Activated naive CD8-positive, alpha-beta T cell (primary cell): ENCODE data around the gene RPL13A.

Experiments used
- H3K27ac Mint-ChIP-seq: one replicate; pipeline ENCODE4 v1.8.0; 2021; ENCODE audit warnings: mixed read lengths
- H3K27me3 Mint-ChIP-seq: one replicate; pipeline ENCODE4 v1.8.0; 2021; ENCODE audit warnings: mixed read lengths
- H3K36me3 Mint-ChIP-seq: one replicate; pipeline ENCODE4 v1.8.0; 2021; ENCODE audit warnings: mixed read lengths
- H3K4me1 Mint-ChIP-seq: one replicate; pipeline ENCODE4 v1.8.0; 2021; ENCODE audit warnings: low read depth, mixed read lengths
- H3K4me3 Mint-ChIP-seq: one replicate; pipeline ENCODE4 v1.8.0; 2021; ENCODE audit warnings: mild to moderate bottlenecking, mixed read lengths
- H3K9me3 Mint-ChIP-seq: one replicate; pipeline ENCODE4 v1.8.0; 2021; ENCODE audit warnings: low read depth, mixed read lengths

The RPL13A gene

DNA sequence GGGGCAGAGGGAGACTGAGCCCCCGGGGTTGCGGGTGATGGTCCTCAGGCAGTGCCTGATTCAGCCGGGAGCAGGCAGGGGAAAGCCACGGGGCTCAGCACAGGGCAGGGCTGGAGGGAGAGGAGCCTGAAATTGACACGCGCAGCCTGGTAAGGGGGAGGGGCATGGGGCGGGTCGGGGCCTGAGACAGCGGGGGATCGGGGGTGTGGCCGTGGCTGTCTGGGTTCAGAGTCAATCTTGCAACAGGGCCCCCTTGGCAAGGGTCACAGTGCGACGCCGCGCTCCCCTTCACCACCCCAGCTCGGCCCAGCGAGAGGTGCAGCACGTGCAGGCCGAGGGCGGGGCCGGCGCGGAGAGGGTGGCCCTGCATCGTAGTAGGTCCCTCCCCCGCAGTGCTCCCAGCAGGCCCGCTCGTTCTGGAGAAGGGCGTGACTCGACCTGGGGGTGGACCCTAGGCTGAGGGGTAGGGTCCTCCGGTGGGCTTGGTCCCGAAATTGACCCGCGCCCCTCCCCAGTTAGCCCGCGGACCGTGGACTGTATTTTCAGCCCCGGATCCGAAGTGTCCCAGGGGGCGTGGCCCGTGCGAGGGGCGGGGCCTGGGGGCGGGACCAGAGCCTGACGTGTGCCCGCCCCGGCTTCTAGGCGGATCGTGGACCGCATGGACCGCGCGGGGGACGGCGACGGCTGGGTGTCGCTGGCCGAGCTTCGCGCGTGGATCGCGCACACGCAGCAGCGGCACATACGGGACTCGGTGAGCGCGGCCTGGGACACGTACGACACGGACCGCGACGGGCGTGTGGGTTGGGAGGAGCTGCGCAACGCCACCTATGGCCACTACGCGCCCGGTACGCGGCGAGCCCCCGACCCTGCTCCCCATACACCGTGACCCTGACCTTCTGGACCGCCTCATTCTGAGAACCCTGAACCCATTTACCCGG is 46.4 kb downstream of the RPL13A start:
- H3K4me3 Mint-ChIP-seq = peak overlapping the region; percentile 88
- peaks cover 20% of the 10 kb centered on the region for H3K4me1 Mint-ChIP-seq
- H3K9me3 Mint-ChIP-seq = no peaks in the 10 kb centered on the region
- H3K36me3 Mint-ChIP-seq = no peaks in the 10 kb centered on the region
- H3K27me3 Mint-ChIP-seq = no peaks in the 10 kb centered on the region
- peak overlapping the region; percentile 54 for H3K27ac Mint-ChIP-seq

- Mint-ChIP-seq H3K4me1 (peaks cover 20% of the 10 kb centered on the region), H3K4me3 (peak overlapping the region; percentile 88), H3K36me3 (no peaks in the 10 kb centered on the region), H3K9me3 (no peaks in the 10 kb centered on the region), H3K27ac (peak overlapping the region; percentile 85), H3K27me3 (no peaks in the 10 kb centered on the region)
Measured at GRCh38 chr19:49534632-49535385, 47.4 kb downstream of the RPL13A start.

DNA sequence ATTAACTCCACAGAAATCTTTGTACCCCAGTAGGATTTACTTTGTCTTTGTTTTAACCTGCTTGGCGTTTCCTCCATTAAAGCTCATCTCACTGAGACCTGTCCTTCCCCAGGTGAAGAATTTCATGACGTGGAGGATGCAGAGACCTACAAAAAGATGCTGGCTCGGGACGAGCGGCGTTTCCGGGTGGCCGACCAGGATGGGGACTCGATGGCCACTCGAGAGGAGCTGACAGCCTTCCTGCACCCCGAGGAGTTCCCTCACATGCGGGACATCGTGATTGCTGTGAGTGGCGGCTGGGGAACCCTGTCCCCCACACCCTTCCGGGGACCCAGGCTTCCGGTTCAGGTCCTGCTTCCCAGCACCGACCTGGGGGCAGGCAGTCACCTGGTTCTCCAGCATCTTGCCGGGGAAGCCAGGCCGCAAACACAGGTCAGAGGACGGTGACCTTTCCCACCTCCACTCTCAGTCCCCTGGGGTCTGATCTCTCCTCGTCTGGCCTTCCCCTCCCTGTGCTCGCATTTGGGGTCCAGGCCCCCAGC is 49.6 kb downstream of the RPL13A start:
- no peak overlapping the region for H3K27ac Mint-ChIP-seq
- no peaks in the 10 kb centered on the region for H3K27me3 Mint-ChIP-seq
- peaks cover 21% of the 10 kb centered on the region for H3K4me1 Mint-ChIP-seq
- H3K4me3 Mint-ChIP-seq = no peak overlapping the region
- no peaks in the 10 kb centered on the region for H3K9me3 Mint-ChIP-seq
- H3K36me3 Mint-ChIP-seq = no peaks in the 10 kb centered on the region

DNA sequence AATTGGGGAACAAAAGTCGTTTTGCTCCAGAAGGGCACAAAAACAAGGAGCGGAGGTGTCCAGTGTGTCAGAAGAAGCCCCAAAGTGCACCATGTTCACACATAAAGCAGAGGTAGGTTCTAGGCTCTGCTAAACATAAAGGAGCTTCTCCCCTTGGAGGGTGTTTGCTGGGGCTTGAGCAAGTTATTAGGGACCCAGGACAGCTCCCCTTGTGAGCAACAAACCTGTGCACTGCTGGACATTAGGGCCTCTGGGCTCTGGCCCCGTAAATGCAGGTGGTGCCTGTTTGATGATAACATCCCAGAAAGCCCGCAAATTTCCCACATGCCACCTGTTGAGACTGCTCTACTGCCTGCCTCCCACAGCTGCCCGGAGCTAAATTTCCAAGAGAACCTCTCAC is 51.2 kb downstream of the RPL13A start:
- Mint-ChIP-seq H3K27ac (no peak overlapping the region), H3K4me3 (no peak overlapping the region), H3K27me3 (no peaks in the 10 kb centered on the region), H3K36me3 (peaks cover 2% of the 10 kb centered on the region), H3K4me1 (peaks cover 15% of the 10 kb centered on the region), H3K9me3 (no peaks in the 10 kb centered on the region)

GRCh38 chr19:49539192-49539952 is 52.0 kb downstream of the RPL13A start:
- Mint-ChIP-seq H3K27ac (no peak overlapping the region), H3K4me3 (no peak overlapping the region), H3K27me3 (no peaks in the 10 kb centered on the region), H3K4me1 (peaks cover 16% of the 10 kb centered on the region), H3K9me3 (no peaks in the 10 kb centered on the region), H3K36me3 (peaks cover 2% of the 10 kb centered on the region)
